Fibroblast of mammary gland (primary cell): ENCODE data around the gene RAB20.
"Not testable (repeated sequence)": the region's sequence is repeated elsewhere in the genome, so short reads cannot be mapped to it uniquely, and the experiment has no call there.

Source experiments
- DNase-seq: peaks from one replicate; pipeline ENCODE4 v3.0.0-alpha.2; 2010; ENCODE audit warnings: low read depth
- H3K4me3 ChIP-seq: 2 replicates; pipeline ENCODE4 v1.5.1; 2011; ENCODE audit warnings: low read depth, mild to moderate bottlenecking, low read length, moderate library complexity; ENCODE audit not compliant: control insufficient read depth
- CTCF ChIP-seq: conservative IDR thresholded peaks from 2 replicates; pipeline ENCODE4 v1.5.1; 2011; ENCODE audit warnings: low read depth, low read length, inconsistent platforms; ENCODE audit not compliant: control insufficient read depth, insufficient read depth

The RAB20 gene

GRCh38 chr13:110501188-110501587 is 60.3 kb downstream of the RAB20 start:
- DNase-seq: no peak
- no peak for TF ChIP-seq CTCF
- H3K4me3 ChIP-seq: no peak overlapping the region

- TF ChIP-seq CTCF: no peak
- peak; percentile 55 for DNase-seq
- H3K4me3 ChIP-seq: no peak overlapping the region
Measured at GRCh38 chr13:110500341-110500740, 61.2 kb downstream of the RAB20 start.

GRCh38 chr13:110499621-110500281 is 61.8 kb downstream of the RAB20 start:
- no peak for TF ChIP-seq CTCF
- H3K4me3 ChIP-seq: no peak overlapping the region
- peak; percentile 79 for DNase-seq

GRCh38 chr13:110498765-110499164 is 62.8 kb downstream of the RAB20 start:
- no peak for TF ChIP-seq CTCF
- DNase-seq: no peak
- H3K4me3 ChIP-seq: no peak overlapping the region

- peak; percentile 30 for DNase-seq
Measured at GRCh38 chr13:110498327-110498726, 63.2 kb downstream of the RAB20 start.

GRCh38 chr13:110497896-110498295 is 63.6 kb downstream of the RAB20 start:
- DNase-seq, H3K4me3 ChIP-seq: not testable (repeated sequence)

More at GRCh38 chr13:110498327-110498726, 63.2 kb downstream of the RAB20 start:
- H3K4me3 ChIP-seq: no peak overlapping the region
- TF ChIP-seq CTCF: no peak

- no peak for DNase-seq
- no peak for TF ChIP-seq CTCF
Measured at GRCh38 chr13:110497003-110497402, 64.5 kb downstream of the RAB20 start.

More at GRCh38 chr13:110497003-110497402, 64.5 kb downstream of the RAB20 start:
- H3K4me3 ChIP-seq: no peak overlapping the region
